ENCODE data around the gene RALY.

DNA sequence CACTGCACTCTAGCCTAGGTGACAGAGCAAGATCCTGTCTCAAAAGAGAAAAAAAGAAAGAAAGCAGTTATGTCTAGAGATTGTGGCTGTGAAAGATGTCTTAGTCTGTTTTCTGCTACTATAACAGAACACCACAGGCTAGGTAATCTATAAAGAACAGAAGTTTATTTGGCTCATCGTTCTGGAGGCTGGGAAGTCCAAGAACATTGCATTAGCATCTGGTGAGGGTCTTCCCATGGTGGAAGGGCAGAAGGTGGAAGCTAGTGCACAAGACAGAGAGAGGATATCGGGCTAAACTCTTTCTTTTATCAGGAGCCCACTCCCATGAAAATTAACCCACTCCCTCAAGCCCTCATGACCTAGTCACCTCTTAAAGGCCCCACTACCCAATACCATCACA, 16.2 kb upstream of the RALY start:
- TF ChIP-seq CTCF (IDR thresholded peaks at IDR 0.05), result no peak
- no peak for TF ChIP-seq POLR2A (IDR thresholded peaks at IDR 0.05)
- no peak for TF ChIP-seq EP300 (IDR thresholded peaks at IDR 0.05; ENCODE audit: low read depth)
